Activated CD8-positive, alpha-beta T cell treated with anti-CD3 and anti-CD28 coated beads for 36 hours (primary cell): Measurements from ENCODE around the gene TK2. TPM values are rescaled to one million over a fixed set of nuclear protein-coding genes. Genes with fewer than 3 reads are reported as not detected.

Source experiments
- ATAC-seq: fragments of 200-7000 bp; cut with Tn5 transposase; one replicate; pipeline ENCODE4 v1.10.0; 2021; ENCODE audit warnings: mild to moderate bottlenecking, moderate library complexity
- CTCF ChIA-PET: fragments of 350-600 bp; sonication (Branson Sonifier 250); formaldehyde crosslinking; loops from one replicate; lab custom pipeline; 2021; ENCODE audit warnings: antibody characterized with exemption; lab: Charles Lee
- POLR2A ChIA-PET: fragments of 350-600 bp; sonication (Branson Sonifier 250); formaldehyde crosslinking; loops from one replicate; lab custom pipeline; 2021; ENCODE audit warnings: antibody characterized with exemption; lab: Charles Lee
- DNase-seq: peaks from one replicate; pipeline ENCODE4 v3.0.0-alpha.2; 2020
- H3K27ac Mint-ChIP-seq: one replicate; pipeline ENCODE4 v1.8.0; 2021; ENCODE audit warnings: mild to moderate bottlenecking, mixed read lengths
- H3K27me3 Mint-ChIP-seq: one replicate; pipeline ENCODE4 v1.8.0; 2021; ENCODE audit warnings: mixed read lengths
- H3K36me3 Mint-ChIP-seq: one replicate; pipeline ENCODE4 v1.8.0; 2021; ENCODE audit warnings: low read depth, mixed read lengths
- H3K4me1 Mint-ChIP-seq: one replicate; pipeline ENCODE4 v1.8.0; 2021; ENCODE audit warnings: low read depth, mixed read lengths
- H3K4me3 Mint-ChIP-seq: one replicate; pipeline ENCODE4 v1.8.0; 2021; ENCODE audit warnings: mild to moderate bottlenecking, moderate library complexity, mixed read lengths
- H3K9me3 Mint-ChIP-seq: one replicate; pipeline ENCODE4 v1.8.0; 2021; ENCODE audit warnings: mixed read lengths
- intact Hi-C: fragments of 100-400 bp; cut with micrococcal nuclease; formaldehyde crosslinking; loops from one replicate; pipeline ENCODE4 v1.10.0; 2022
- total RNA-seq, 2 experiments: library from RNA; stranded (reverse); gene quantifications; one replicate each; pipeline ENCODE4 v1.2.3, GENCODE V29; 2021
- TF ChIP-seq, protein P1 (sequence below): fragments of 200-600 bp; IDR thresholded peaks from one replicate; pipeline ENCODE4 v1.8.0; 2022; ENCODE audit warnings: antibody characterized with exemption, mild to moderate bottlenecking

Gene TK2
- total RNA-seq, 2 experiments from 2014 or later, result 3.2 to 4.4 TPM

DNA sequence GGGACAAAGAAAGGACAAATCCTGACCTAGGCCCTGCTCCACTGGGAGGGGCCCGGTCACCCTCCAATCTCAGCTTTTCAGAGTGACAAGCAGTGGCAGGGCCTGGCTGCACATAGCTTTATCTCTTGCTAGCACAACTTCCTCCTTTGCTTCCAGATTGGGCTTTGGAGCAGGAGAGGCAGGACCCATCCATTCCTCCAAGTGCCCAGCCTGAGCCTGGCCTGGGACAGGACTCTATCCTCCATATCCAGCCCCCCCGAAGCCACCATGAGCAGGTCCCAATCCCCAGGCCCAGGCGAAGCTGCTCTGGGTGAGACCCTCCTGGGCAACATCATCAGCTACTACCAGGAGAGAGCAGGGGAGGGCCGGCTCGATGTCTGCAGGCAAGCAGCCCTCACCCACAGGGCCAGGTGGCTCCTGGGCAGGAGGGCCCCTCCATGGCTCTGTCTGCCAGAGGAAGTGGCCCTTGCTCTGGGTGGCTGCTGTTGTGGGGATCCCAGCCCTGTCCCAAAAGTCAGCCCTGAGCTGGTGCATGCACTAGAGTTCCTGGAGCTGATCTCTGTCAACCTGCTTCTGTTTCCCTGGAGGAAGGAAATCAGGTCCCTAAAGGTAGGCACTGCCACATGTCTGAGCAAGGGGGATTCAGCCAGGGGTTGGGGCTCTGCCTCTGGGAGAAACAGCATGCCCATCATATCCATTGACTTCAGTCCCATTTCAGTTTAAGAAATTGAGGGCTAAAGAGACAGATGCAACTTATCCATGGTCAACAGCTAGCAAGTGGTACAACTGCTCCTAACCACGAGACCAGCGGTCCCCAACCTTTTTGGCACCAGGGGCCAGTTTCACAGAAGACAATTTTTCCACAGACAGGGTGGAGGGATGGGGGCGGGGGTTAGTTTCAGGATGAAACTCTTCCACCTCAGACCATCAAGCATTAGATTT lies 58.9 kb downstream of the TK2 start:
- ChIA-PET CTCF (interaction anchor here (1.3 to 2.5 kb wide), 2 partner anchors 19 to 71 kb away, joined by 3 to 7 read pairs; no protein-coding TSS in a partner anchor), POLR2A (no interaction called here)
- intact Hi-C loops, result no loop called here
- no peak for DNase-seq
- TF ChIP-seq, protein P1, sequence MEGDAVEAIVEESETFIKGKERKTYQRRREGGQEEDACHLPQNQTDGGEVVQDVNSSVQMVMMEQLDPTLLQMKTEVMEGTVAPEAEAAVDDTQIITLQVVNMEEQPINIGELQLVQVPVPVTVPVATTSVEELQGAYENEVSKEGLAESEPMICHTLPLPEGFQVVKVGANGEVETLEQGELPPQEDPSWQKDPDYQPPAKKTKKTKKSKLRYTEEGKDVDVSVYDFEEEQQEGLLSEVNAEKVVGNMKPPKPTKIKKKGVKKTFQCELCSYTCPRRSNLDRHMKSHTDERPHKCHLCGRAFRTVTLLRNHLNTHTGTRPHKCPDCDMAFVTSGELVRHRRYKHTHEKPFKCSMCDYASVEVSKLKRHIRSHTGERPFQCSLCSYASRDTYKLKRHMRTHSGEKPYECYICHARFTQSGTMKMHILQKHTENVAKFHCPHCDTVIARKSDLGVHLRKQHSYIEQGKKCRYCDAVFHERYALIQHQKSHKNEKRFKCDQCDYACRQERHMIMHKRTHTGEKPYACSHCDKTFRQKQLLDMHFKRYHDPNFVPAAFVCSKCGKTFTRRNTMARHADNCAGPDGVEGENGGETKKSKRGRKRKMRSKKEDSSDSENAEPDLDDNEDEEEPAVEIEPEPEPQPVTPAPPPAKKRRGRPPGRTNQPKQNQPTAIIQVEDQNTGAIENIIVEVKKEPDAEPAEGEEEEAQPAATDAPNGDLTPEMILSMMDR, result no peak
- Mint-ChIP-seq H3K4me1 (peaks cover 7% of the 10 kb centered on the region), H3K27me3 (no peaks in the 10 kb centered on the region), H3K4me3 (no peak overlapping the region), H3K36me3 (no peaks in the 10 kb centered on the region), H3K27ac (no peak overlapping the region), H3K9me3 (no peaks in the 10 kb centered on the region)
- no peak for ATAC-seq

DNA sequence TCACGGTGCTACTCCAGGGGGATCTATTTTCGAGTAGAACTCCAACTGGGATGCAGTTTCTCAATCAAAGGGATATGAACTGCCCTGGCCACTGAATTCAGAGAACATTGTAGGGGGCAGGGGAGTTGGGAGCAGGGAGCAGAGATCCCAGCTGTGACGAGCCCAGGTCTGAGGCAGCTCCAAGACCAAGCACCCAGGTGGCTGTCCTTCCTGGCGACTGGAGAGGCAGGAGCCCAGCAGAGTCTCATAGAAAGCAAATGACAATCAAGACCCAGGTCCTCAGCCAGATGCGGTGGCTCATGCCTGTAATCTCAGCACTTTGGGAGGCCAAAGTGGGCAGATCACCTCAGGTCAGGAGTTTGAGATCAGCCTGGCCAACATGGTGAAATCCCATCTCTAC lies 60.1 kb downstream of the TK2 start:
- DNase-seq (no peak), ATAC-seq (peak; percentile 11)
- no peak overlapping the region for H3K27ac Mint-ChIP-seq
- H3K4me1 Mint-ChIP-seq, result peaks cover 7% of the 10 kb centered on the region
- H3K4me3 Mint-ChIP-seq, result no peak overlapping the region
- POLR2A ChIA-PET, result interaction anchor here (0.5 kb wide), 1 partner anchor 136 kb away, joined by 3 read pairs; no protein-coding TSS in a partner anchor
- intact Hi-C loops, result no loop called here
- no peaks in the 10 kb centered on the region for H3K9me3 Mint-ChIP-seq
- TF ChIP-seq, protein P1, result no peak
- CTCF ChIA-PET, result no interaction called here
- no peaks in the 10 kb centered on the region for H3K27me3 Mint-ChIP-seq
- H3K36me3 Mint-ChIP-seq, result no peaks in the 10 kb centered on the region

DNA sequence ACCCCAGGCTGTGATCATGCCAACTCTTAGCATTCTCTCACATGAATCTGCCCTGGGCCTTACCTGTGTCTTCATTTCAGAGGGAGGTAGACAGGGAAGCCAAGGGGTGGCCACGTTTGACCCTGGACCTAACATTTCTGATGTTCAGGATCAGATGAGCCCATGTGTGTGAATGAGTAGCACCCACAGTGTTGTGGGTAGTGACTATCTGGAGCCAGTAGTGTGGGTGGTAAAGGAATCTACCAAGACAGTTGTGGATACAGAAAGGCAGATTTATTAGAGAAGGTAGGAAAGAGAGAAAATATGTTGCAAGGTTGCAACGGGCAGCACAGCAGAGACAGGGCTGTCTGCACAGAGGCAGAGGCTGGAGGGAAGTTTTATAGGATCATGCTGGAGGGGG lies 60.5 kb downstream of the TK2 start:
- POLR2A ChIA-PET, result no interaction called here
- CTCF ChIA-PET, result interaction anchor here (1.8 kb wide), 1 partner anchor 83 kb away, joined by 5 read pairs; no protein-coding TSS in a partner anchor
- Mint-ChIP-seq H3K4me1 (peaks cover 8% of the 10 kb centered on the region), H3K36me3 (no peaks in the 10 kb centered on the region), H3K27ac (no peak overlapping the region), H3K27me3 (no peaks in the 10 kb centered on the region), H3K9me3 (no peaks in the 10 kb centered on the region), H3K4me3 (no peak overlapping the region)
- TF ChIP-seq, protein P1, result no peak
- DNase-seq (no peak), ATAC-seq (no peak)
- intact Hi-C loops, result no loop called here

DNA sequence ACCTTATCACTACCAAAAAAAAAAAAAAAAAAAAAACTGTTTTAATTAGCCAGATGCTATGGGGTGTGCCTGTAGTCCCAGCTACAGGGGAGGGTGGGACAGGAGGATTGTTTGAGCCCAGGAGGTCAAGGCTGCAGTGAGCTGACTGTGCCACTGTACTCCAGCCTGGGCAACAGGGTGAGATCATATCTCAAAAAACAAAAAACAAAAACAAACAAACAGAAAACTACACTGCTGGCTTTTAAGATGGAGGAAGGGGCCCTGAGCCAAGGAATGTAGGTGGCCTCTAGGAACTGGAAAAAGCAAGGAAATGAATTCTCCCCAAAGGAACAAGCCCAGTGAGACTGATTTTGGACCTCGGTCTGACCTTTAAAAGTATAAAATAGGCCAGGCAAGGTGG lies 61.4 kb downstream of the TK2 start:
- TF ChIP-seq, protein P1, result no peak
- H3K4me1 Mint-ChIP-seq, result peaks cover 17% of the 10 kb centered on the region
- POLR2A ChIA-PET, result no interaction called here

More for the DNA sequence above, 61.4 kb downstream of the TK2 start:
- Mint-ChIP-seq H3K9me3 (no peaks in the 10 kb centered on the region), H3K4me3 (no peak overlapping the region), H3K27me3 (no peaks in the 10 kb centered on the region), H3K36me3 (no peaks in the 10 kb centered on the region), H3K27ac (no peak overlapping the region)
- ATAC-seq, result no peak
- intact Hi-C loops, result no loop called here
- DNase-seq, result no peak
- CTCF ChIA-PET, result interaction anchor here (0.9 to 1.8 kb wide), 2 partner anchors 9 to 82 kb away, joined by 3 to 5 read pairs; no protein-coding TSS in a partner anchor
